Stomach (tissue), 4 donors: ENCODE results near the gene EMX1.

Experiments
- POLR2A ChIP-seq, 4 donors: fragments of 450-650 bp; IDR thresholded peaks; one replicate each; pipeline ENCODE4 v1.6.1; 2016; ENCODE audit warnings: antibody characterized with exemption in 4 of 4, control low read depth in 2 of 4, mild to moderate bottlenecking in 1 of 4, moderate library complexity in 1 of 4
- TF ChIP-seq, protein P1 (sequence below), 7 experiments: fragments of 450-650 bp in 4 of 7; fragments of 200-600 bp in 3 of 7; sonication (generic) in 3 of 7; IDR thresholded peaks; one replicate each; pipeline ENCODE4 v1.5.1; 2016 to 2019; ENCODE audit warnings: antibody characterized with exemption in 7 of 7, control low read depth in 2 of 7, mild to moderate bottlenecking in 1 of 7

- TF ChIP-seq, protein P1, sequence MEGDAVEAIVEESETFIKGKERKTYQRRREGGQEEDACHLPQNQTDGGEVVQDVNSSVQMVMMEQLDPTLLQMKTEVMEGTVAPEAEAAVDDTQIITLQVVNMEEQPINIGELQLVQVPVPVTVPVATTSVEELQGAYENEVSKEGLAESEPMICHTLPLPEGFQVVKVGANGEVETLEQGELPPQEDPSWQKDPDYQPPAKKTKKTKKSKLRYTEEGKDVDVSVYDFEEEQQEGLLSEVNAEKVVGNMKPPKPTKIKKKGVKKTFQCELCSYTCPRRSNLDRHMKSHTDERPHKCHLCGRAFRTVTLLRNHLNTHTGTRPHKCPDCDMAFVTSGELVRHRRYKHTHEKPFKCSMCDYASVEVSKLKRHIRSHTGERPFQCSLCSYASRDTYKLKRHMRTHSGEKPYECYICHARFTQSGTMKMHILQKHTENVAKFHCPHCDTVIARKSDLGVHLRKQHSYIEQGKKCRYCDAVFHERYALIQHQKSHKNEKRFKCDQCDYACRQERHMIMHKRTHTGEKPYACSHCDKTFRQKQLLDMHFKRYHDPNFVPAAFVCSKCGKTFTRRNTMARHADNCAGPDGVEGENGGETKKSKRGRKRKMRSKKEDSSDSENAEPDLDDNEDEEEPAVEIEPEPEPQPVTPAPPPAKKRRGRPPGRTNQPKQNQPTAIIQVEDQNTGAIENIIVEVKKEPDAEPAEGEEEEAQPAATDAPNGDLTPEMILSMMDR (IDR thresholded peaks at IDR 0.05) = no peak
- no peak for TF ChIP-seq POLR2A (IDR thresholded peaks at IDR 0.05)
Measured at GRCh38 chr2:72968286-72968685, 51.0 kb downstream of the EMX1 start.
